ENCODE data around the gene GREM2. TPM values are rescaled to one million over a fixed set of nuclear protein-coding genes. Genes with fewer than 3 reads are reported as not detected.

Gene GREM2
- total RNA-seq, 1 experiment from 2014 or later, result 0.03 TPM

DNA sequence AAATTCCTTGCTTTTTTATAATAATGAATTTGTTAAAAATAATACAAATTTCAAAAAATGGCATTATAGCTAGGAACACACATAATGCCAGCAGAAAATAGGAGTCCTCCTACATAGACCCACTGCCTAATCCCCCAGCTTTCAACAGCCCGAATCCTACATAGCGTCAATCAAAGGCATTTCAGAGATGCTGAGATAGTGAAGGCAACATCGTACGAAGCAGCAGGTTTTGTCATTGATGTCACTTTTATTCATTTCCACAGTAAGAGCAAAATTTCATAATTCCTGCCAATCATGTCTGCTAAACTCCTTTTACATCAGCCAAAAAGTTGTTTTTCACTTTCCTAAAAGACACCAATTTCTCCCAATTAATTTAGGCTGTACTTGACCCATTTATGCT, 94.1 kb downstream of the GREM2 start:
- Histone ChIP-seq H3K9me3 (replicated peaks) (no peaks in the 10 kb centered on the region), H3K4me3 (no peak overlapping the region), H3K4me1 (replicated peaks) (peaks cover 17% of the 10 kb centered on the region), H3K36me3 (no peaks in the 10 kb centered on the region), H3K27me3 (replicated peaks) (peaks cover 25% of the 10 kb centered on the region), H3K27ac (no peak overlapping the region)
- DNase-seq (ENCODE audit: low read depth in 1 of 2, low spot score in 2 of 2), result no peak

DNA sequence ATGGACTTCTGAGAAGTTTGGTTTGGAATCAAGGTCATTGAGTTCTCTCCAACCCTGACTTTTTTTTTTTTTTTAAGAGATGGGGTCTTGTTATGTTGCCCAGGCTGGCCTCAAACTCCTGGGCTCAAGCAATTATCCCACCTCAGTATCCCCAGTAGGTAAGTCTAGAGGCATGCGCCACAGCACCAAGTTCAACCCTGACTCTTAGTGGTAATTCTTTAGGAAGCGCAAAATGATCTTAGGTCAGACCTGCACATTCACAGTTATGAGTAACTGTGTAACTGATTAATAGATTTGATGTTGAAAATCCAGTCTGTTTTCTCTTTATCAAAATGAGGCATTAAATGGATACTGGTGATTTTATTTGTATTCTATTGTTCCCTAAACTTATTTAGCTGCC, 95.9 kb downstream of the GREM2 start:
- DNase-seq (ENCODE audit: low read depth in 1 of 2, low spot score in 2 of 2), result no peak
- no peak overlapping the region for H3K27ac ChIP-seq
- no peaks in the 10 kb centered on the region for H3K9me3 ChIP-seq (replicated peaks)
- no peak overlapping the region for H3K4me3 ChIP-seq
- peaks cover 25% of the 10 kb centered on the region for H3K27me3 ChIP-seq (replicated peaks)
- peaks cover 17% of the 10 kb centered on the region for H3K4me1 ChIP-seq (replicated peaks)
- H3K36me3 ChIP-seq, result no peaks in the 10 kb centered on the region

DNA sequence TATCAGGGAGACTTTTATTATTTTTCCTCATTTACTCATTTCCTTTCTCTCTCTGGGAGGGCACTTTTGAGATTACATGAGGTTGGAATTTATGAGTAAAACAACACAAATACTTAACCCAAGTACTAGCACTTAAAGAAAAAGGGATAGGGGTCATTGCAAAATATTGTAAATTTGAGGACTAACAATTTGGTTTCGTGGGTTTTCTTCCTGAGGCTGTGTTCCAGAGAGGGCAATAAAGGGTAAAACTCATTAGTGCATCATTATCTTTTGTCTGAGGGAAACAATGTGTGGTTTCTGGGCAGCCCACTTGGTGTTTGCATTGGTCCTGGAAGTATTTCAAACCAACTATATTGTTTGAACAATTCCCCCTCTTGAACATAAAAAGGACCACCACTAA, 96.5 kb downstream of the GREM2 start:
- no peak overlapping the region for H3K27ac ChIP-seq
- H3K4me3 ChIP-seq, result no peak overlapping the region
- H3K27me3 ChIP-seq (replicated peaks), result peaks cover 25% of the 10 kb centered on the region
- H3K4me1 ChIP-seq (replicated peaks), result peaks cover 17% of the 10 kb centered on the region
- H3K36me3 ChIP-seq, result no peaks in the 10 kb centered on the region
- H3K9me3 ChIP-seq (replicated peaks), result no peaks in the 10 kb centered on the region
- peak; percentile 64 to 92 for DNase-seq (ENCODE audit: low read depth in 1 of 2, low spot score in 2 of 2)

DNA sequence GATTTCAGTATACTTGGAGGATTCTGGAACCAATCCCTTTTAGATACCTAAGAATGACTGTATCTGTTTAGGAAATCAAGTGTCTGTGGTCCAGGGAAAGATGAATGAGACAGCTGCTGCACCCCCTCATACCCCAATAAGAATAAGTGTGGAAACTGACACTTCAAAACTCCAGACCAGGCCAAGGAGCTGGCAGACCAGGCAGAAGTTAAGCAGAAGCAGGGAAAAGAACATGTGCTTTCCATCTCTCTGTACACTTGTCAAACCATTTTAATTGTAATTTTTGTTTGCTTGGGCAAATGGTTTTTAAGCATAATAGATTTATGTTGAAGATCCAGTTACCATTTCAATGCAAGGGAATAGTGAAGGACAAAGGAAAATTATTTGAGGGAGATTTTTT, 100.2 kb downstream of the GREM2 start:
- H3K27ac ChIP-seq, result no peak overlapping the region

DNA sequence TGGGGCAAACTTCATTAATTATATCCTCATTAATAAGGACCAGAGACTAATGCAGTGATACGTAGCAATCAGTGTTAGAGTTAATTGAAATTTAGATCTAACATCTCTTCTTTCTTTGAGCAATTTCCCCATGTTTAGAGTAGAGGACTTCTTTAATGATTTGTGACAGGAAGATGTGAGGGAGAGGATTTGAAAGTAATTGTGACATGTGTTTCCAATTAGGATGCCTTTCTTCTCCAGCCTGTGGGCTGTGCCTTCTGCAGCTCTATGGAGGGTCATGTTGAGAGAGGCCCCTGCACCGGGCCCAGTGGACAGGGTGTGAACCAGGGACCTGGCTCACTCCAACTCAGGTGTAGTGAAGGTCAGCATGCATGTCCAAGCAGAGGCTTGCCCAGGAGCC, 103.0 kb downstream of the GREM2 start:
- Histone ChIP-seq H3K4me3 (no peak overlapping the region), H3K9me3 (replicated peaks) (no peaks in the 10 kb centered on the region), H3K4me1 (replicated peaks) (no peaks in the 10 kb centered on the region), H3K27me3 (replicated peaks) (peaks cover 10% of the 10 kb centered on the region), H3K27ac (no peak overlapping the region), H3K36me3 (no peaks in the 10 kb centered on the region)
- peak in 1 of 2 experiments; percentile 20 for DNase-seq (ENCODE audit: low read depth in 1 of 2, low spot score in 2 of 2)

More for the DNA sequence above, 100.2 kb downstream of the GREM2 start:
- Histone ChIP-seq H3K4me3 (no peak overlapping the region), H3K27me3 (replicated peaks) (0 out of 2 replicates have a peak, but pooled peaks cover 5% of the 10 kb centered on the region), H3K4me1 (replicated peaks) (peaks cover 17% of the 10 kb centered on the region), H3K9me3 (replicated peaks) (no peaks in the 10 kb centered on the region), H3K36me3 (no peaks in the 10 kb centered on the region)
- DNase-seq (ENCODE audit: low read depth in 1 of 2, low spot score in 2 of 2), result no peak

DNA sequence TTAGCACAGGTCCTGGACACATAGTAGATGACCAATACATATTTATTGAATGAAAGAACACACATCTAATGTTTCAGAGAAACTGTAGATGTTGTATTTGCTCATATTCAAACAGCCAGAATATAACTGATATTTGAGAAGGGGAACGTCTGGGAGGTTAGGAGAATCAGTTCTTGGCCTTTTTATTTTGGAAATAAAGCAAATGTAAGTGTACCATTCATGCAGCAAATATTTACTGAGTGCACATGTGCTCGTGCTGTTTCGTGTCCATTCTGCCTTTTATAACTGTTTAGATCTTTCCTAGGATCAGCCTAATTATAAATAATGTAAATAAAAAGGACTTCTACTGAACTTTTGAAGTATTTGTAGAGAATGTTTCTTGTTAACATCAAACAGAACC, 103.8 kb downstream of the GREM2 start:
- no peaks in the 10 kb centered on the region for H3K36me3 ChIP-seq
- H3K27me3 ChIP-seq (replicated peaks), result peaks cover 10% of the 10 kb centered on the region
- H3K4me3 ChIP-seq, result no peak overlapping the region
- DNase-seq (ENCODE audit: low read depth in 1 of 2, low spot score in 2 of 2), result no peak
- H3K4me1 ChIP-seq (replicated peaks), result no peaks in the 10 kb centered on the region
- H3K27ac ChIP-seq, result no peak overlapping the region
- no peaks in the 10 kb centered on the region for H3K9me3 ChIP-seq (replicated peaks)

DNA sequence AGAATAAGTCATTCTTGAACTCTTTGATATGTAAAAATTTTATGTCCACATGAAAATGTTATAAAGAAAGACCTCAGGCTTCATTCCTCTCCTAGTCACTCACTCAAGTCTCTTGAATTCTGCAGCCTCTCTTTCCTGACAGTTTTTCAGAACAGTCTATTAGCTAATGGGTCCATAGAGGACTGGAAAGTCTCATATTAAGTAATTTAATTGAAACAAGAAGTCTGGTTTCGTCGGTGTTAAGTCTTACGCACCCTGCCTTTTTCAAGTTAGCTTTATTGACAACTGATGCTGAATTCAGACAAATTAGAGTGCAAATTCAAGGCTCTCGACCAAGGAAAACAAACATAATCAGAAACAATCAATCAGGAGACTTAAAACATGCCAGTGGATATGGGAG, 105.8 kb downstream of the GREM2 start:
- DNase-seq (ENCODE audit: low read depth in 1 of 2, low spot score in 2 of 2), result no peak
- H3K9me3 ChIP-seq (replicated peaks), result no peaks in the 10 kb centered on the region
- H3K4me1 ChIP-seq (replicated peaks), result peaks cover 4% of the 10 kb centered on the region
- no peak overlapping the region for H3K27ac ChIP-seq
- no peaks in the 10 kb centered on the region for H3K36me3 ChIP-seq
- H3K4me3 ChIP-seq, result no peak overlapping the region
- peaks cover 10% of the 10 kb centered on the region for H3K27me3 ChIP-seq (replicated peaks)

DNA sequence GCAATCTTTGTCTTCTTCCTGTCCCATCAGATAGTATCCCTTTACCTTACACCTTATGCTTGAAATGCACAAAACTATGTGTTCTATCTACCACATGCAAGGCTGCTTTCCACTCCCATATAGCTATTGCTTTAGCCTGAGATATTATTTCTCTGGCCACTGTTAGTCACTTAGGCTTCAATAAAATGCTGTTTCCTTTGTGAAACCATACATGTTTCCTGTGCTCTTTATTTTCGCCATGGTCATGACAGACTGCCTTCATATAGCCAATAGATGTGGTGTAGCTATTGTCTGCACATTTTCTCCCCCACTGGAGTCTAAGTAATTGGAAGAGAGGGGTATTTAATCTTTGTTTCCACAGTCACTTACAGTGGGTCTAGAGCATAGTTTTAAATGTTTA, 108.4 kb downstream of the GREM2 start:
- DNase-seq (ENCODE audit: low read depth in 1 of 2, low spot score in 2 of 2), result no peak
- Histone ChIP-seq H3K4me3 (no peak overlapping the region), H3K36me3 (no peaks in the 10 kb centered on the region), H3K27ac (no peak overlapping the region), H3K4me1 (replicated peaks) (peaks cover 21% of the 10 kb centered on the region), H3K27me3 (replicated peaks) (peaks cover 10% of the 10 kb centered on the region), H3K9me3 (replicated peaks) (no peaks in the 10 kb centered on the region)

DNA sequence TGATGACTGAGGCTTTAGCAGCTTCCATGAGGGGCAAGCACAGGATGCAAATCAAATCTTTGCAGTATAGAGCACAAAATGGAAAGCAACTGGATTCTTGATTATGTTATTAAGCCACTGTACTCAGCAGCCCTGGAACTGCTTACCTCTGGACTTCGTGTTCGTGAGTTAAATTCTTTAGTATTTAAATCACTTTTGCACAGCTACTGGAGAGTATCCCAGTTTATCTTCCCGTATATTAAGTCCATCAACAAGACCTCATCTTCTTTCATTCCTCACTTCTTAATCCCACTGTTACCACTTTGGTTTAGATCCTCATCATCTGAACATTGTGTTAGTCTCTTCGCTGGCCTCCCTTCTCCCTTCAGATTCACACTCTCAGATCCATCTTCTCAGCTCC, 108.9 kb downstream of the GREM2 start:
- Histone ChIP-seq H3K27me3 (replicated peaks) (peaks cover 10% of the 10 kb centered on the region), H3K4me3 (no peak overlapping the region), H3K36me3 (no peaks in the 10 kb centered on the region), H3K9me3 (replicated peaks) (no peaks in the 10 kb centered on the region), H3K27ac (no peak overlapping the region), H3K4me1 (replicated peaks) (peaks cover 21% of the 10 kb centered on the region)
- no peak for DNase-seq (ENCODE audit: low read depth in 1 of 2, low spot score in 2 of 2)

DNA sequence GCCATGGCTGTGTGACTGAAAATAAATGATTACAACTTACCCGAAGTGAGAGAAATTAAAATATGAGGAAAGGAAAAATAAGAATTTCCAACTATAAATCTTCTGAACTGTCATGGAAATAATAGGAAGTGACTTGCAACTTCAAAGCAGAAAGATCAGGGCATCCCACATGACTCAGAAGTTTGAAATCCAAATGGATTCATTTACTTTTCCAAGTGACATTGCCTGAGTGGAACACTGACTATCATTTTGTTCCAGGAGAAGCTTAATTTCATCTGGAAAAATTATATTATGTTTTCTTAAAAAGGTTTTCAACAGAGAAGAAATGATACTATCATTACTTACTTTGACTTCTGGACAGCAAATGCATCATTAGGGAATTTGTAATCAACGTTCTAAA, 110.8 kb downstream of the GREM2 start:
- no peak for DNase-seq (ENCODE audit: low read depth in 1 of 2, low spot score in 2 of 2)
- peaks cover 4% of the 10 kb centered on the region for H3K9me3 ChIP-seq (replicated peaks)
- H3K4me3 ChIP-seq, result no peak overlapping the region
- peaks cover 4% of the 10 kb centered on the region; the same call in 1 of the 2 replicates for H3K27me3 ChIP-seq (replicated peaks)
- H3K36me3 ChIP-seq, result no peaks in the 10 kb centered on the region; the same call in 1 of the 2 replicates
- H3K4me1 ChIP-seq (replicated peaks), result peaks cover 21% of the 10 kb centered on the region
- H3K27ac ChIP-seq, result 0 out of 2 replicates have a peak overlapping the region, but pooled peaks have one; percentile 4

DNA sequence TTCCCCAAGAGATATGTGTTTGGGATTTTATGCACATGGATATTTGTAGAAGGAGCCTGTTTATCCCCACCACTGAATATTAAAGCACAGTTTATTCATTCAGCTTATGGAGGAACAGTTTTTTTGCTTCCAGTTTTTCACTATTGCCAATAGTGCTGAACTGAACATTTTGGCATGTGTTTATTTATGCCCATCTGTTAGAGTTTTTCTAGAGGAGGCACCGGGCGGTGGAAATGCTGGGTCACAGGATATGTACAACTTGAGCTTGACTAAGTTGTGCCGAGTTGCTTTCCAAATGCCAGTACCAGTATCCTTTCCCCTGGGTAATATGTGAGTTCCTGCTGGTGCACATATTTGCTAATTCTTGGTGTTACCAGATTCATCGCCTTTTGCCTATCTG, 111.3 kb downstream of the GREM2 start:
- Histone ChIP-seq H3K27ac (0 out of 2 replicates have a peak overlapping the region, but pooled peaks have one; percentile 4), H3K36me3 (no peaks in the 10 kb centered on the region; the same call in 1 of the 2 replicates), H3K9me3 (replicated peaks) (peaks cover 6% of the 10 kb centered on the region), H3K4me3 (no peak overlapping the region), H3K27me3 (replicated peaks) (no peaks in the 10 kb centered on the region; the same call in 1 of the 2 replicates), H3K4me1 (replicated peaks) (peaks cover 21% of the 10 kb centered on the region)
- no peak for DNase-seq (ENCODE audit: low read depth in 1 of 2, low spot score in 2 of 2)

DNA sequence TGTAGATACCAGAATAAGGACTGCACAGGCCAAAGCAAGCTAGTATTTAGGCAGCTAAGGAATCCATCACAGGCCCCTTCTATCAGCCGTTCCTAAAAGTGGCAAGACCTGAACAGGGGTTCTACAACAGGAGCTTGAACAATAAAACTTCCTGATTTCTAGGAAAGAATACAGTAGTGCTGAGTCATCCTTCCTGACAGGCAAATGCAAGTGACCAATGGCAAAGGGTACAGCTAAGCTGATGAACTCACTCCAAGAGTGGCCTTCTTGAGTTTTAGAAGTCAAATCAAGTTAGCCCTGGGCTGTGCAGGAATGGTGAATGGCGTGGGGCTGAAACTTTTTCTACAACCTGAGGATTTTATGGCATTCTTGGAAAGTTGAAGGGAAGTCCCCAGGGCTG, 112.9 kb downstream of the GREM2 start:
- Histone ChIP-seq H3K27ac (peak overlapping the region; percentile 36; the same call in 1 of the 2 replicates), H3K4me1 (replicated peaks) (peaks cover 24% of the 10 kb centered on the region), H3K9me3 (replicated peaks) (peaks cover 6% of the 10 kb centered on the region), H3K36me3 (no peaks in the 10 kb centered on the region; the same call in 1 of the 2 replicates), H3K4me3 (no peak overlapping the region), H3K27me3 (replicated peaks) (no peaks in the 10 kb centered on the region)
- DNase-seq (ENCODE audit: low read depth in 1 of 2, low spot score in 2 of 2), result peak in 1 of 2 experiments; percentile 38

DNA sequence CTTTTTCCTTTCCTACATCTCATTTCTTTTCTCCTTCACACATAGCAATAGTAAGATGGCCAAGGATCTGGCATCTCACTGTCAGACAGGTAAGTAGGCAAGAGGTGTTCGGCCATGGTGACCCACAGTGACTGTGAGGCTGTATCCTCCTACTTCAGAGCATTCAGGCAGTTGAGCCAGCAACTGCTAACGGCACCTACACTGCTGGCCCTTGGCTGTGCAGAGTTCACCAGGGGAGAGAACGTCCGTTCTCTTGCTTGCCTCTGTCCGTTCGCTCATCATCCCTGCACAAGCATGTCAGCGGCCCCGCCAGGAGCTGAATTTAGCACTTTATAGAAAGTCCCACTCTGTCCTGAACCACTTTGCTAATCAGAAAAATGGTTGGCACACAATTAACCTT, 113.6 kb downstream of the GREM2 start:
- no peak for DNase-seq (ENCODE audit: low read depth in 1 of 2, low spot score in 2 of 2)

DNA sequence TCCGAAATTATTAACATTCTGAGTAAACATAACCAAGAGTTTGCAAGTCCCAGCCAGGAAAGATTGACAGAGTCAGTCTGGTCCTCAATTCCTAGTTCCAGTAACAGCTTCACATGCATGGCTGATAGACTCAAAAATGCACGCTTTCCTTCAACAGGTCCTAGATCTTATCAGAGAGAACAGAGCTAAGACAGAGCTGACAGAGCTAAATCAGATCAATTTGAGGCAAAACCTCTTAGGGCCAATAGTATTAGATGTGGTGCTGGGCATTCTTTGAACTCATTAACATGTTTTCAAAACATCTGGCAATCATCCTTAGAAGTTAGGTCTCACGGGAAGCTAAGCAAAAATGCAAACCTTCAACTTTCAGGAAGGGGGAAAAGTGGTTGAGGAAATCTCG, 114.0 kb downstream of the GREM2 start:
- H3K9me3 ChIP-seq (replicated peaks), result peaks cover 6% of the 10 kb centered on the region
- no peak overlapping the region for H3K27ac ChIP-seq
- peaks cover 24% of the 10 kb centered on the region for H3K4me1 ChIP-seq (replicated peaks)
- no peaks in the 10 kb centered on the region for H3K27me3 ChIP-seq (replicated peaks)
- no peaks in the 10 kb centered on the region; the same call in 1 of the 2 replicates for H3K36me3 ChIP-seq
- no peak for DNase-seq (ENCODE audit: low read depth in 1 of 2, low spot score in 2 of 2)
- no peak overlapping the region for H3K4me3 ChIP-seq

More for the DNA sequence above, 113.6 kb downstream of the GREM2 start:
- Histone ChIP-seq H3K27me3 (replicated peaks) (no peaks in the 10 kb centered on the region), H3K4me3 (no peak overlapping the region), H3K9me3 (replicated peaks) (peaks cover 6% of the 10 kb centered on the region), H3K27ac (no peak overlapping the region), H3K36me3 (no peaks in the 10 kb centered on the region; the same call in 1 of the 2 replicates), H3K4me1 (replicated peaks) (peaks cover 24% of the 10 kb centered on the region)

DNA sequence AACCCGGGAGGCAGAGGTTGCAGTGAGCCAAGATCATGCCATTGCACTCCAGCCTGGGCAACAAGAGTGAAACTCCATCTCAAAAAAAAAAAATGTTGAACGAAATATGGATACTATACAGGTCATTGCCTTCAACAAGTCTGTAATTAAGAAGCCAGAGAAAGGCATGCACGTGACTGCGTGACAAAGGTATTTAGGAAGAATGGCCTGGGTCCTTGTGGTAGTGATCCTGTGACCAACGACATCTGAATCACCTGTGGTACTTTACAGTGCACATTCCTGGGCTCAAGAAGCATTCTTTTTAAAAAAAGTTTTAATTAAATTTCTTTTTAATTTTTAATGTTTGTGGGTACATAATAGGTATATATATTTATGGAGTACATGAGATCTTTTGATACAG, 115.0 kb downstream of the GREM2 start:
- no peak for DNase-seq (ENCODE audit: low read depth in 1 of 2, low spot score in 2 of 2)
- Histone ChIP-seq H3K4me3 (no peak overlapping the region), H3K4me1 (replicated peaks) (peaks cover 28% of the 10 kb centered on the region), H3K27me3 (replicated peaks) (no peaks in the 10 kb centered on the region), H3K36me3 (no peaks in the 10 kb centered on the region; the same call in 1 of the 2 replicates), H3K27ac (no peak overlapping the region), H3K9me3 (replicated peaks) (peaks cover 6% of the 10 kb centered on the region)
